HUDEP-2 (cell line): ENCODE data around the gene FAM234B.

Experiments
- DNase-seq, 76 experiments: peaks; one replicate each; lab custom pipeline; 2025; ENCODE audit not compliant: unreplicated experiment in 76 of 76; lab: John Stamatoyannopoulos, UW

The FAM234B gene

DNA sequence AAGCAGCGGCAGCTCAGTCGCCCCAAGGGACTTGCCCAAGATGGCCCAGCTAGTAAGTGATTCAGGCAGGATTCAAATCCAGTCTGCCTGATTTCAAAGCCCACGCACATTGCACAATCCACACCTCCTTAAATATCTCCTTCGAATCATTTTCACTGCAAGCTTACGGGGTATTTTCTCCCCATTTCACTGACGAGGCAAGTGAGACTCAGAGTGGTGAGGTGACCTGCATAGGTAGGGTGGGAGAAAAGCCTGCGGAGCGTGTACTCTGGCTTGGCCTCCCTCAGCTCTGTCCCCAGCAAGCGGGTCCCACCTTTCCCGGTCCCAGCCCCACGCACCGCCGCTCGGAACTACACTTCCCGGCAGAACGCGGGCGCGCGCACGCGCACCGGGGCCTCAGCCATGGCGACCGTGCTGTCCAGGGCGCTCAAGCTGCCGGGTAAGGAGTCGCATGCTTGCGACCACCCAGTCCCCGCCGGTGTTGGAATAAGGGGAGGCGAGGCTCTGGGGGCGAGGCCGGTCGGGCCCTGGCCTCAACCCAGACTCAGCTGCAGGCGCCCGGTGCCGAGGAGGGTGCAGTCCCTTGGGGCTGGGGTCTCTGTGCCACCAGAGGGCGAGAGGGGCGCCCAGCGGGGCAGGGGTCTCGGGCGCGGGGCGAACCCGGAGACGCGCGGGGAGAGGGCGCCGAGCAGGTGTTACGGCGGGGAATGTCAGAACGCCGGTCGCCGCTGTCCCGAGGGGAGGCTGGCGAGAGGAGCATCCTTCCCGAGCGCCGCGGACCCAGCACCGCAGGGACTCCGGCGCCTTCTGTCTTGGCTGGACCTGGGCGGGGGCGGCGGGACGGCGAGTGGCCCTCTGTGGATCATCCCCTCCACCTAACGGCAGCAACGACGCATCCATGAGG lies at the start of gene FAM234B:
Gene FAM234B, plus strand, starts transcription at position 380 of the 904 bp plus-strand sequence. Its CDS starts 23 bp downstream, at position 403.
- DNase-seq: peak in 57 of 76 experiments; percentile 2 to 70 (median 40)

GRCh38 chr12:12995088-12995487 lies 49.1 kb upstream of the FAM234B start:
- no peak for DNase-seq

GRCh38 chr12:12996209-12996608 lies 48.0 kb upstream of the FAM234B start:
- DNase-seq: peak in 72 of 76 experiments; percentile 7 to 82 (median 44)

DNA sequence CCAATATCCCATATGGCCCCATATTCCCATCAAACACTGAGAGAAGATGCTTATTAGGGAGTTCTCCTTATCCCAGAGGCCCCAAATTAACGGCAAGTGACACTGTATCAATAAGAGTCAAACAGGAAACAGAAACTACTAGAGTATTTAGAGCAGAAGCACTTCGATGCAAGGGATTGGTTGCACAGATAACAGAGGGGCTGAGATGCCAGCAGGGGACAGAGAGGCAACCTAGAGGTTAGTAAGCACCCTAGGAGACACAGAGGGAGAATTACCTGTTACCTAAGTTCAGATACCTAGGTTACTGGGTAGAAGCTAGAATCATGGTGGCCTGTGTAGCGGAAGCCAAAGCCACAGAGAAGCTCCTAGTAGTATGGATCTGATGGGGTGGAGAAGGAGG lies 47.0 kb upstream of the FAM234B start:
- peak in 3 of 76 experiments; percentile 4 to 13 (median 8) for DNase-seq

- no peak for DNase-seq
Measured at GRCh38 chr12:12997734-12998133, 46.4 kb upstream of the FAM234B start.

- DNase-seq: no peak
Measured at GRCh38 chr12:12998248-12998647, 45.9 kb upstream of the FAM234B start.

- DNase-seq: peak in 5 of 76 experiments; percentile 5 to 37 (median 14)
Measured at GRCh38 chr12:12999271-12999958, 44.8 kb upstream of the FAM234B start.

DNA sequence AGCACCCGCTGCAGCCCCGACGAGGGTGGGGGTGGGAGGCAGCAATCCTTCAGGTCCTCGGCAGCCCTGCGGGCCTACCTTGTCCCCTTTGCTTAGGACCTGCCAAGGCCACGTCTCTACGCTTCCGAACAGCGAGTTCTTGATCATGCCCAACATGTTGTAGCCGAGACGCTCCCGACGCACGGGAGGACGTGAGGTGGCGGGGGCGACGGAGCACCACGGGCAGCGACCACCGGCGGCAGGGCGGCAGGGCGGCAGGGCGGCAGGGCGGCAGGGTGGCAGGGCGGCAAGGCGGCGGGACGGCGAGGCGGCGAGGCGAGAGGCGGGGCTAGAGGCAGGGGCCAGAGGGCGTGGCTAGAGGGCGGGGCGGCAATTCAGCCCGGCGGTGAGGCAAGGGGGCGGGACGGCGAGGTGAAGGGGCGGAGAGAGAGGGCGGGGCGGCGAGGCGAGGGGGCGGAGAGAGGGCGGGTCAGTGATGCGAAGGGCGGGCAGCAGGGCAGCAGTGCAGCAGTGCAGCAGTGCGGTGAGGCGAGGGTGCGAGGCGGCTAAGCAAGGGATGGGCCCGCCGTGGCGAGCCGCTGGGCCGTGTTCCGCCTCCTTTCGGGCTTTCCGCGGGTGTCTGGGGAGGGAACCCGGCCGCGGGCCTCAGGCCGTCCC lies 44.1 kb upstream of the FAM234B start, which contains the start of gene HEBP1:
Gene HEBP1, minus strand, starts transcription at position 307 of the 657 bp plus-strand sequence. Its CDS starts 151 bp downstream, at position 156.
- DNase-seq: peak in 71 of 76 experiments; percentile 20 to 96 (median 86)

- peak in 4 of 76 experiments; percentile 19 to 49 (median 30) for DNase-seq
Measured at GRCh38 chr12:13000616-13000924, 43.6 kb upstream of the FAM234B start.

DNA sequence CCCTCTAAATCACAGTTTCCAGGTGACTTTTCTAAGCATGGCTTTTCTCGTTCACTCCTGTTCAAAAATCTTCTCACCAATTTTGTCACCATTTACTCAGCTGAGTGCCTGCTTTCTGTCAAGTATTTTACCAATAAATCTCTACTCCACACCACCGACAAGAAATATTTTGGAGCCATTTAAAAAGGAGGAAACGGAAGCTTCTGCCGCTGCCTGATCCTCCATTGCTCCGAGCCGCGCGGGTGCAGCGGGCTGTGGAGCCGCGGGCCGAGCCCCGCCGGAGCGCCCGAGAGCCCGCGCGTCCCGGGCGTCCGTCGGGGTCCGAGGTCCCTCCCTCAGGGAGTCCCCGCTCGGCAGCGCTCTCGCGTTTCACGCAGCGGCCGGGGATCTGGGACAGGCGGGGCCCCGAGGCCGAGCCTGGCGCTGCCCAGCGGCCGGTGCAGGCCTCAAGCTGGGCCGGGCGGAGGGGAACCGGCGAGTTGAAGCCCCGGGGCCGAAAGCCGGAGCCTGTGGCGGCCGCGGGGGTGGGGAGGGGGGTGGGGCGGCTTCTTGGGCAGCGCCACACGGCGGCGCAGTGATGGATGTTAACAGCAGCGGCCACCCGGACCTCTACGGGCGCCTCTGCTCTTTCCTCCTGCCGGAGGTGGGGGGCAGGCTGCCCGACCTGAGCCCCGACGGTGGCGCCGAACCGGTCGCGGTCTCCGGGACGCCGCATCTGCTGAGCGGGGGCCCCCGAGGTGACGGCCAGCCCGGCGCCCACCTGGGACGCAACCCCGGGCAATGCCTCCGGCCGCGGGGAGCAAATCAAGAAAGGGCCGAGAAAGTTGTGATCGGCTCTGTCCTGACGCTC lies 43.0 kb upstream of the FAM234B start:
- DNase-seq: peak in 17 of 76 experiments; percentile 9 to 37 (median 20)

- no peak for DNase-seq
Measured at GRCh38 chr12:13001775-13002040, 42.5 kb upstream of the FAM234B start.

- DNase-seq: no peak
Measured at GRCh38 chr12:13002301-13003097, 41.7 kb upstream of the FAM234B start.

GRCh38 chr12:13004361-13004760 lies 39.8 kb upstream of the FAM234B start:
- DNase-seq: no peak

DNA sequence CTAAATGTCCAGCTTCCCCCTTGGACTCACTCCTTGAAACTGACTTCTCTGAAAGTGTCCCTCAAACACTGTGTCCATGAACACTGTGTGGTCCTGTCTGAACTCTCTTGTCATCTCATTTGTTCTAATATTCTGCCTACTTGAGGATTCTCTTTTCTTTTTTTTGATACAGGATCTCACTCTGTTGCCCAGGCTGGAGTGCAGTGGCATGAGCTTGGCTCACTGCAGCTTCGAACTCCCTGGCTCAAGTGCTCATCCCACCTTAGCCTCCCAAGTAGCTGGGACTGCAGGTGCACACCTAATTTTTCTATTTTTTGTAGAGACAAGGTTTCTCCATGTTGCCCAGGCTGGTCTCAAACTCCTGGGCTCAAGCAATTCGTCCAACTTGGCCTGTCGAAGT lies 39.2 kb upstream of the FAM234B start:
- DNase-seq: no peak

DNA sequence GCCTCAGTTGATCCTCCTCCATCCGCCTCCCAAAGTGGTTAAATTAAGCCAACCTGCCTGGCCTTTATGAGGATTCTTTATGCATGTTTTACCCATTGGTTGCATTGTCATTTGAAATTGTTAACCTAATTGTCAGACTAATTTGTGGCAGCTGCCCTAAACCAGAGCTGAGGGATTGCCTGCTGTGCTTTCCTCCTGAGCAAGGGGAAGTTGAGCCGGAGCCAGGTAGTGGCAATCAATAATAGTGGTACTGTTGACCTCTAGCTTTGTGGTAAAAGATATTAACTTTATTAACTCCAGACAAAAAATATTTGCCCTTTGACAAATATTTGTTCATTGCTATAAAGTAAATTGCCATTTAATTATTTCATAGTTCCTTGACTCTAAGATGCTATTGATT lies 38.5 kb upstream of the FAM234B start:
- no peak for DNase-seq

DNA sequence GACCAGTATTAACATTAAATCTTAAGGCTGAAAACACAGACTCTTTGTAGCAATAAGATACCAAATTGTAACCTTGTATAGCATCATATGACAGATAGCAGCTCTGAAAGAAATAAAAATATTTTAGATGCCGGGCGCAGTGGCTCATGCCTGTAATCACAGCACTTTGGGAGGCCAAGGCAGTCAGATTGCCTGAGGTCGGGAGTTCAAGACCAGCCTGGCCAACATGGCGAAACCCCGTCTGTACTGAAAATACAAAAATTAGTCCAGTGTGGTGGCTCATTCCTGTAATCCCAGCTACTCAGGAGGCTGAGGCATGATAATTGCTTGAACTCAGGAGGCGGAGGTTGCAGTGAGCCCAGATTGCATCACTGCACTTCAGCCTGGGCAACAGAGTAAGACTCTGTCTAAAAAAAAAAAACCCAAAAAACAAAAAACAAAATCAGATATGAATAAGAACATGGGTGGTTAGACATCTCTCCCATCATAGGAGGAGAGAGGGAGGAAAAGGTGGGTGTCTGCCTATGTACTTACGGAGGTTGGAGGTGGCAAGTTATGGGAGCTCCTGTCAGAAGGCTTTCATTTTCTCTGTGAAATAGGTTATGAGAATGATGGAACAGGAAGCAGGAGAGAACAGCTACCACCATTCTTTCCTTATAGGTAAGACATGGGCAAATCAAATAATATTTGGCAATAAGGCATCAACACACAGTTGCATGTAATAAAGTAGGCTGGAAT lies 36.5 kb upstream of the FAM234B start:
- DNase-seq: no peak

DNA sequence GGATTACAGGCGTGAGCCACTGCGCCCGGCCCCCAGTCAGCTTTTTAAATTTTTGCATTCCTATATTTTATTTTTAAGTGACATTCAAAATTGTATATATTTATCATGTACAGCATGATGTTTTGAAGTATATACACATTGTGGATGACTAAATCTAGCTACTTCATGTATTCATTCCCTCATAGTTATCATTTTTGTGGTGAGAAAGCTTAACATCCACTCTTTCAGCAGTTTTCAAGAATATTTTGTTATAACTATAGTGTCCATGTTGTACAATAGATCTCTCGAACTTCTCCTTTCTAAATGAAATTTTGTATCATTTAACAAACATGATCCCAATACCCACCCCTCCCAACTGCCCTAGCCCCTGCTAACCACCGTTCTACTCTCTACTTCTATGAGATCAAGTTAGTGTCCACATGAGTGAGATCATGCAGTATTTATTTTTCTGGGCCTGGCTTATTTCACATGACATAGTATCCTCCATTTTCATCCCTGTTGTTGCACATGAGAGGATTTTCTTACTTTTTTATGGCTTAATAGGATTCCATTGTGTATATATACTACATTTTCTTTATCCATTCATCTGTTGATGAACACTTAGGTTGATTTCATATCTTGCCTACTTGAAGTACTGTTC lies 35.3 kb upstream of the FAM234B start:
- DNase-seq: no peak

DNA sequence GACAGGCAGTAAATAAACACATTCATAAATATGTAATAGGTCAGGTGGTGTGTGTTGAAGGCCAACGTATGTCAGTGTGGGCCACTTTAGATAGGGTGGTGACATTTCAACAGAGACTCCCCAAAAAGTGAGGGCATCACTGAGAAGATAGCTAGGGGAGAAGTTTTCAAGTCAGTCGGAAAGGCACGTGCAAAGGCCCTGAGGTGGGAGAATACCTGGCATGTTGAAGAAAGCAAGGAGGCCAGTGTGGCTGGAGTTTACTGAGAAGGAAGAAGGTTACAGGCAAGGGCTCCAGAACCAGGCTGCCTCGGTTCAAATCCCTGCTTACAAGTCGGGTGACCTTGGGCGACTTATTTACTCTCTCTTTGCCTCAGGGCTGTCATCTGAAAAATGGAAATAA lies 33.1 kb upstream of the FAM234B start:
- no peak for DNase-seq
